AG09319 (cell line): Measurements from ENCODE around the gene CSHL1.

Experiments
- DNase-seq: peaks from one replicate; pipeline ENCODE4 v3.0.0-alpha.2; 2010; ENCODE audit warnings: low read depth; ENCODE audit errors: extremely low read depth
- TF ChIP-seq, protein P1 (sequence below): IDR thresholded peaks from 2 replicates; pipeline ENCODE4 v1.5.1; 2011; ENCODE audit warnings: low read depth, mild to moderate bottlenecking, inconsistent platforms, low read length, moderate library complexity

Gene CSHL1

DNA sequence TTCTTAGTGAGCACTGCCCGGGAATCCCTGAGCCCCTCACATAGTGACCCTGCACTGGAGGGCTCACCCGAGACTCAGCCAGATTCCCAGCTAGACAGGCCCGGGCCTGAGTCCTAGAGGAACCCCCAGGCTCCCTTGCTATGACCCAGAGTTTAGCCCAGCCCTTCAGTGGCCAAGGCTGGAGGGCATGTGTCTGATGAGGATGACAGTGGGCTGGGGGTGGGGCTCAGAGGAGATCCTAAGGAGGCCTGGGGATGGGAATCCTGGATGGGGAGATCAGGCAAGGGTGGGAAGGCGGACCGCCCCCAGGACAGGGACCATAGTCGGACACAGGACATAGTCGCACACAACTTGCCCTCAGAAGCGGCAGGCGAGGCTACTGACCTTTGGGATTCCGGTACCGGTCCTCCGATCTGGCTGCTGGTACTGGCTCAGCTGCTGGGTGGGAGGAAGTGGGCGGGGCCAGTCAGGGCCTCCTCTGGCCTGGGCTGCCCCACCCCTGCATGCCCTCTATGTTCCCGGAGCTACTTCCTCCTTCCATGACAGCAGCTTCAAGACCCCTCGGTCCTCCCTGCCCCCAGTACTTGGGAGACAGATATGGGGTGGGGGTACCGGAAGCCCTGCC is 20.0 kb upstream of the CSHL1 start:
- no peak for DNase-seq
- TF ChIP-seq, protein P1, sequence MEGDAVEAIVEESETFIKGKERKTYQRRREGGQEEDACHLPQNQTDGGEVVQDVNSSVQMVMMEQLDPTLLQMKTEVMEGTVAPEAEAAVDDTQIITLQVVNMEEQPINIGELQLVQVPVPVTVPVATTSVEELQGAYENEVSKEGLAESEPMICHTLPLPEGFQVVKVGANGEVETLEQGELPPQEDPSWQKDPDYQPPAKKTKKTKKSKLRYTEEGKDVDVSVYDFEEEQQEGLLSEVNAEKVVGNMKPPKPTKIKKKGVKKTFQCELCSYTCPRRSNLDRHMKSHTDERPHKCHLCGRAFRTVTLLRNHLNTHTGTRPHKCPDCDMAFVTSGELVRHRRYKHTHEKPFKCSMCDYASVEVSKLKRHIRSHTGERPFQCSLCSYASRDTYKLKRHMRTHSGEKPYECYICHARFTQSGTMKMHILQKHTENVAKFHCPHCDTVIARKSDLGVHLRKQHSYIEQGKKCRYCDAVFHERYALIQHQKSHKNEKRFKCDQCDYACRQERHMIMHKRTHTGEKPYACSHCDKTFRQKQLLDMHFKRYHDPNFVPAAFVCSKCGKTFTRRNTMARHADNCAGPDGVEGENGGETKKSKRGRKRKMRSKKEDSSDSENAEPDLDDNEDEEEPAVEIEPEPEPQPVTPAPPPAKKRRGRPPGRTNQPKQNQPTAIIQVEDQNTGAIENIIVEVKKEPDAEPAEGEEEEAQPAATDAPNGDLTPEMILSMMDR: no peak

DNA sequence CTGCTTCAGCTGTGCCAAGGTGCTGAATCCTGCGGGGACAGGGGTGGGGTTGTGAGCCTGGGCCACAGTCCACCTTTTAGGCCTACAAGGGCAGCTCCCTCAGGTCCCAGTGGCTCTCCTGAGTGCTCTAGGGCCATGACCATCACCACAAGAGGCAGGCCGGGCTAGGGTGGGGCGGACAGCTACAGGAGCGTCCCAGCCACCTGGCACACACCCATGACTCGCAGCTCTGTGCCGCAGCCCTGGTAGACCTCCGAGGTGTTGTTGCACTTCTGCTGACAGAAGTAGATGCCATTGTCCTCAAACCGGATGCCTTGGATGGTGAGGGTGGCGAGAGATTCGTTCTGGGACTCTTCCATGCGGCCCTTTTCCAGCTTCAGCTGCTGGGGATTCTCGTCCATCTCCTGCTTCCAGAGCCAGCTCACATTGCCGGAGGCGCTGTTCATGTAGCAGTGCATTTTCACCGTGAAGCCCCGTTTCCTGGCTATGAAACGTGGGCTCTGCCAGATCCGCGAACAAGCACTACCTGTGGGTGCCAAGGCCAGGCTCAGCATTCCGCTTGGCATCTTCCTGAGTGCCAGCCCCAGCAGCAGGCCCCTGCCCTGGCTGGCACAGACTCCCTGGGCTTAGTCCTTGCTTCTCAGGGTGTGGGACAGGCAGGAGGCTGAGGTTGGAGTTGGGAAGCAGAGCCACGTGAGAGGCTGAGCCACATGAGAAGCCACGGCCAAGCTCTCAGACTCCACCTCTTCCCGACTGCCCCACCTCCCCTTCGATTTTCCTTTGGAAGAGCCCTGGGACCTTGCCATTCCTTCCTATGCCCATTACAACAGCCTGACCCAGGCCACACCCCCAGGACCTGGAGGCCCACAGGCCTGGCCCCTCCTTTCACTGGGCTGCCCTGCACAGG is 19.1 kb upstream of the CSHL1 start:
- TF ChIP-seq, protein P1: no peak
- DNase-seq: no peak

DNA sequence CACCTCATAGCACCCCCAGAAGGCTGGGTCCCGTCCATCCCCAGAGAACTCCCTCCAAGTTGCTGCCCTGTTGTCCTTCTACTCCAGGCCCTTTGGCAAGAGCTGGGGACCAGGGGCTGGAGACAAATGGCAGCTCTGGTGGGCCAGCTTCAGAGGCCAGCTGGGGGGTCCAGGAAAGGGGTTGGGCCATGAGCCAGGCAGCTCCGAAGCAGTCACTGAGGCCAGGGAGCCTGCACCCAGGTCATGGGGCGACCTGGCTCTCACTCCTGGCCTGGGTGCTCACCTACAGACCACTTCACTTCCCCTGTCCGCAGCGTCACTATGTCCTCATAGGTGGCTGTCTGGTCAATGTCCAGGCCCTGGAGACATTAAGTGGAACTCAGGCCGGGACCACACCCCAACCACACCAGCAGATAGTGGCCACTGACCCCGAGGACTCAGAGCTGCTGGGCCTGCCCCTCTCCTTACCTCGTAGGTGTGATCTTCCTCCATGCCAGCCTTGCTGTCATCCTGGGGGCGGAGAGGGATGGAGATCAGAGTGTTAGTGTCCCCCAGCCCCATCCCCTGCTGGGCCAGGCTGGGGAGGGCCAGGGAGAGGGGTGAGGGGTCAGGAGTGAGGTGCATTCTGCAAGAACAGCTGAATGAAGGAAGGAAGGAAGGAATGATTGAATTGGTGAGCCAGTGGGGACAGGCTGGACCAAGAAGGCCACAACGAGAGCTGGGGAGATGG is 18.1 kb upstream of the CSHL1 start:
- DNase-seq: no peak
- TF ChIP-seq, protein P1: no peak

DNA sequence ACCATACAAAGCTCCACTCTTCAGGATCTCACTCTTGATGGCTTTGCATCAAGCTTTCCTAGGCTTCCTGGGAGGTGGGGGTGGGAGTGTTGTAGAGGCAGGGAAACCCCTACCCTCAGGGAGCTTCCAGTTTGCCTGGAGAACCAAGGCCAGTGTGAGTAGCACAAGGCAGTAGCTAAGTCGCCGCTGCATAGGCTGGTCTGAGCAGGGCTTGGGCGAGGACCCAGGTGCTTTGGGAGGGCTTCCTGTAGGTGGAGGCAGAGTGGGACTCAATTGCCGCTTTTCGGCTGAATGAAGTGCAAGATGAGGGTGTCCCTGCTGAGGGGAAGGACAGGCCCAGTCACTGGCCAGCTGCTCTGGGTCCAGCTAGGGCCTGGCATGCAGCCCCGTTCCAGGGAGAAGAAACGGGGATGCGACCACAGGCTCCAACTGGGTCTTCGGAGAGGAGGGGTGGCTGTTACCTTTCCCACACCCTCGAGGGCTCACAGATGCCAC is 17.2 kb upstream of the CSHL1 start:
- no peak for DNase-seq
- TF ChIP-seq, protein P1: no peak

DNA sequence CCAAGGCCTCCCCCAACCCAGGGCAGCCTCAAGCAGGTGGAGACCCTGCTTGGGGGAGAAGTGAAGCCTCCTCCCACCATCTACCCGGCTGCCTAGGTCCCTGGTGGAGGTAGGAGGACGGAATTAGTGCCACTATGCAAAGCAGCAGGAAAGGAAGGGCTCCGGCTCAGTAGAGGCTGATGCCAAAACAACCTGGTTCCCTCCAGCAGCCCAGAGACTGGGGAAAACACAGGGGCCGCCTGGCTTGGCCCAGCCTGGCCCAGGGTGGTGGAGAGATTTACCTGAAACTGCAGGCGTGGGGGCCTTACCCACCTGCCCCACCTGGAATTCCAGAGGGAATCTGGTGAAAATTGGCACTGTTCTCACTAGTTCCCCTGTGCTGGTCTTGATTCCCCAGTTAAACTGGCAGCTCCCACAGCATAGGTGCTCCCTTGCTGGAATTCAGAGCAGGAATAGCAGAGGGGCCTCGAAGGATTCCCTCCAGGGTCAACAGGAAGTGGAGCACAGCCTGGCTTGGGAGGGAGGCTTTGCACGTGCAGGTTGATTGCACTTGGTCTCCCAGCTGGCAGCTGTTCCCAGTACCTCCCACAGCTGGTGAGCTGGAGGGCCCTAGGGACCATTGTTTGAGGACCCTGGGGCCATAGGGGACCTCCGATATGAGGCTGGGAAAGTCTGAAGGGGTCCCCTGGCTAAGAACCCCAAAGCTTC is 16.6 kb upstream of the CSHL1 start:
- TF ChIP-seq, protein P1: no peak
- no peak for DNase-seq

DNA sequence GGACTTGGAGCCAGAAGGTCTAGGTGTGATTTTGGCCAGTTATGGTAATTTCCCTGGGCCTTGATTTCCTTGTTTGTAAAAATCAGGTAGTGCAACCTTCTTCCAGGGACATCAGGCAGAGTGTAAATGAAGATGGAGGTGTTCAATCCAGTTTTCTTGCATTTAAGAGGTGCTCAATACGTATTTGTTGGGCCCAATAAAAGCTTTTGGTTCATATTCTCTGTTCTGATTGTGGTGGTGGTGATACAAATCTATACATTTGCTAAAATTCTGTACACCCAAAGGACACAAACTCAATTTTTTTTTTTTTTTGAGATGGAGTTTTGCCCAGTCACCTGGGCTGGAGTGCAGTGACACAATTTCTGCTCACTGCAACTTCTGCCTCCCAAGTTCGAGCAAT is 15.1 kb upstream of the CSHL1 start:
- TF ChIP-seq, protein P1: no peak
- DNase-seq: no peak
